Uterus (tissue), 4 donors: ENCODE measurements around the gene HCST. TPM values are rescaled to one million over a fixed set of nuclear protein-coding genes. Genes with fewer than 3 reads are reported as not detected.

Experiments used
- DNase-seq, 2 donors: peaks; one replicate each; pipeline ENCODE4 v3.0.0-alpha.2; 2019 to 2020
- H3K27ac ChIP-seq, 2 donors: fragments of 200-600 bp; sonication (generic); 1 replicate in 1 of 2; 2 replicates in 1 of 2; pipeline ENCODE4 v1.5.1; 2016 to 2018
- H3K27me3 ChIP-seq, 2 donors: fragments of 200-600 bp; sonication (generic); one replicate each; pipeline ENCODE4 v1.5.1; 2018 to 2019; ENCODE audit warnings: control low read depth in 1 of 2
- H3K36me3 ChIP-seq, 2 donors: fragments of 200-600 bp; sonication (generic); one replicate each; pipeline ENCODE4 v1.5.1; 2019; ENCODE audit warnings: control low read depth in 1 of 2
- H3K4me1 ChIP-seq, 2 donors: fragments of 200-600 bp; sonication (generic); one replicate each; pipeline ENCODE4 v1.5.1; 2018 to 2019; ENCODE audit warnings: control low read depth in 1 of 2
- H3K4me3 ChIP-seq, 2 donors: fragments of 200-600 bp; sonication (generic); 1 replicate in 1 of 2; 2 replicates in 1 of 2; pipeline ENCODE4 v1.5.1; 2018 to 2019; ENCODE audit warnings: mild to moderate bottlenecking in 1 of 2
- H3K9me3 ChIP-seq, 2 donors: fragments of 200-600 bp; sonication (generic); one replicate each; pipeline ENCODE4 v1.5.1; 2019; ENCODE audit warnings: control low read depth in 1 of 2
- CTCF ChIP-seq, 4 experiments: fragments of 200-600 bp in 2 of 4; fragments of 450-650 bp in 2 of 4; sonication (generic) in 2 of 4; IDR thresholded peaks; one replicate each; pipeline ENCODE4 v1.5.1; 2016 to 2019; ENCODE audit warnings: antibody characterized with exemption in 4 of 4, mild to moderate bottlenecking in 2 of 4, moderate library complexity in 1 of 4
- POLR2A ChIP-seq, 2 donors: fragments of 450-650 bp; IDR thresholded peaks; one replicate each; pipeline ENCODE4 v1.6.1; 2016; ENCODE audit warnings: antibody characterized with exemption in 2 of 2, mild to moderate bottlenecking in 1 of 2, moderate library complexity in 1 of 2
- intact Hi-C: fragments of 100-400 bp; cut with DNase I; formaldehyde crosslinking; loops from one replicate; pipeline ENCODE4 v1.15.1; 2023; ENCODE audit warnings: low total_unique reads
- total RNA-seq, 4 donors: library from RNA; depleted of rRNA in 3 of 4; stranded (reverse); fragments of >200 nt in 3 of 4; gene quantifications; one replicate each; pipeline versions ENCODE4 v1.1.0 to v1.2.4, GENCODE V29; 2014 to 2023
- donor health status: DM: yes; HTN: yes; CAD: no.

The HCST gene
- total RNA-seq, result 10 to 100 TPM in 1 of 4 donors, 1 to 10 TPM in 2, not detected in 1; 1.6 to 47.1 (median 4.5) TPM

- TF ChIP-seq POLR2A (IDR thresholded peaks at IDR 0.05) (no peak), CTCF (IDR thresholded peaks at IDR 0.05) (no peak)
- DNase-seq, result no peak
- Histone ChIP-seq H3K4me1 (peaks cover 0 to 17% of the 10 kb centered on the region in 2 donors), H3K27ac (peak within 1 kb of the TSS; percentile 87 to 89), H3K36me3 (no peaks in the 10 kb centered on the region), H3K27me3 (no peaks in the 10 kb centered on the region), H3K4me3 (no peak within 1 kb of the TSS), H3K9me3 (no peaks in the 10 kb centered on the region)
- intact Hi-C loops, result no loop called here
Observed at GRCh38 chr19:35901854-35902661, at the start of gene HCST. TSS of gene HCST (plus strand) at chr19:35902529. CDS start at chr19:35902594, 65 bp downstream.

- Histone ChIP-seq H3K27me3 (peaks cover 10 to 25% of the 10 kb centered on the region in 2 donors), H3K27ac (no peak overlapping the region), H3K4me1 (no peaks in the 10 kb centered on the region), H3K9me3 (no peaks in the 10 kb centered on the region), H3K36me3 (no peaks in the 10 kb centered on the region), H3K4me3 (no peak overlapping the region)
- DNase-seq, result no peak
- TF ChIP-seq POLR2A (IDR thresholded peaks at IDR 0.05) (no peak), CTCF (IDR thresholded peaks at IDR 0.05) (no peak)
- intact Hi-C loops, result no loop called here
Observed at GRCh38 chr19:35853038-35853756, 49.1 kb upstream of the HCST start.

- intact Hi-C loops, result no loop called here
- Histone ChIP-seq H3K36me3 (no peaks in the 10 kb centered on the region), H3K27me3 (peaks cover 10 to 25% of the 10 kb centered on the region in 2 donors), H3K9me3 (no peaks in the 10 kb centered on the region), H3K27ac (no peak within 1 kb of the TSS), H3K4me1 (no peaks in the 10 kb centered on the region), H3K4me3 (peak within 1 kb of the TSS in 1 of 2 donors; percentile 24)
- DNase-seq, result no peak
- TF ChIP-seq CTCF (IDR thresholded peaks at IDR 0.05) (no peak), POLR2A (IDR thresholded peaks at IDR 0.05) (no peak)
Observed at GRCh38 chr19:35856546-35857149, 45.7 kb upstream of the HCST start, which contains the start of gene KIRREL2. TSS of gene KIRREL2 (plus strand) at chr19:35856911. CDS start at chr19:35857120, 209 bp downstream.

- Histone ChIP-seq H3K9me3 (no peaks in the 10 kb centered on the region), H3K36me3 (no peaks in the 10 kb centered on the region), H3K4me3 (no peak overlapping the region), H3K27ac (no peak overlapping the region), H3K27me3 (peaks cover 10 to 25% of the 10 kb centered on the region in 2 donors), H3K4me1 (no peaks in the 10 kb centered on the region)
- intact Hi-C loops, result no loop called here
- no peak for DNase-seq
- TF ChIP-seq CTCF (IDR thresholded peaks at IDR 0.05), result no peak
- TF ChIP-seq POLR2A (IDR thresholded peaks at IDR 0.05), result no peak
Observed at GRCh38 chr19:35858311-35858710, 44.0 kb upstream of the HCST start.
